Sigmoid colon (tissue), 4 donors: Measurements from ENCODE around the gene NAA38.

Experiments
- EP300 ChIP-seq, 4 donors: sonication (generic); formaldehyde crosslinking; IDR thresholded peaks; one replicate each; pipeline ENCODE4 v1.6.1; 2017; ENCODE audit warnings: antibody characterized with exemption in 4 of 4
- POLR2A ChIP-seq, 2 donors: fragments of 450-650 bp; IDR thresholded peaks; one replicate each; pipeline ENCODE4 v1.6.1; 2016; ENCODE audit warnings: antibody characterized with exemption in 2 of 2, mild to moderate bottlenecking in 2 of 2, moderate library complexity in 2 of 2
- TF ChIP-seq, protein P1 (sequence below), 4 experiments: fragments of 450-650 bp in 3 of 4; fragments of 200-600 bp in 1 of 4; IDR thresholded peaks; one replicate each; pipeline ENCODE4 v1.5.1; 2016 to 2019; ENCODE audit warnings: antibody characterized with exemption in 4 of 4, mild to moderate bottlenecking in 3 of 4, moderate library complexity in 2 of 4

DNA sequence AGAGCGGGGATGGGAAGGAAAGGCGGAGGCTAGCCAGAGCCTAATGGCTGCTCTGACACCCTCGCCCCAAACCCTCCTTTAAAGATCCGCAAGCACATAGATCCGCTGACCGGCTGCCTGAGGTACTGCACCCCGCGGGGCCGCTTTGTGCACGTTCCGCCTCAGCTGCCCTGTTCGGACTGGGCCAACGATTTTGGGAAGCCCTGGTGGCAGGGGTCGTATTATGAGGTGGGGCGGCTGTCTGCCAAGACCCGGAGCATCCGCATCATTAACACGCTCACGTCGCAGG is 1.1 kb upstream of the NAA38 start:
- TF ChIP-seq, protein P1, sequence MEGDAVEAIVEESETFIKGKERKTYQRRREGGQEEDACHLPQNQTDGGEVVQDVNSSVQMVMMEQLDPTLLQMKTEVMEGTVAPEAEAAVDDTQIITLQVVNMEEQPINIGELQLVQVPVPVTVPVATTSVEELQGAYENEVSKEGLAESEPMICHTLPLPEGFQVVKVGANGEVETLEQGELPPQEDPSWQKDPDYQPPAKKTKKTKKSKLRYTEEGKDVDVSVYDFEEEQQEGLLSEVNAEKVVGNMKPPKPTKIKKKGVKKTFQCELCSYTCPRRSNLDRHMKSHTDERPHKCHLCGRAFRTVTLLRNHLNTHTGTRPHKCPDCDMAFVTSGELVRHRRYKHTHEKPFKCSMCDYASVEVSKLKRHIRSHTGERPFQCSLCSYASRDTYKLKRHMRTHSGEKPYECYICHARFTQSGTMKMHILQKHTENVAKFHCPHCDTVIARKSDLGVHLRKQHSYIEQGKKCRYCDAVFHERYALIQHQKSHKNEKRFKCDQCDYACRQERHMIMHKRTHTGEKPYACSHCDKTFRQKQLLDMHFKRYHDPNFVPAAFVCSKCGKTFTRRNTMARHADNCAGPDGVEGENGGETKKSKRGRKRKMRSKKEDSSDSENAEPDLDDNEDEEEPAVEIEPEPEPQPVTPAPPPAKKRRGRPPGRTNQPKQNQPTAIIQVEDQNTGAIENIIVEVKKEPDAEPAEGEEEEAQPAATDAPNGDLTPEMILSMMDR (IDR thresholded peaks at IDR 0.05): peak; percentile 19 to 61 (median 40)
- TF ChIP-seq EP300 (IDR thresholded peaks at IDR 0.05) (no peak), POLR2A (IDR thresholded peaks at IDR 0.05) (no peak)
